HepG2 (cell line): Measurements from ENCODE around the gene DNAJB6.

Experiments
- CTCF ChIP-seq: sonication (generic); formaldehyde crosslinking; IDR thresholded peaks from 2 replicates; pipeline ENCODE4 v1.5.0; 2020; ENCODE audit warnings: mild to moderate bottlenecking, missing genetic modification reagents, moderate library complexity
- EHMT2 ChIP-seq: fragments of 200-600 bp; sonication (generic); IDR thresholded peaks from 2 replicates; pipeline ENCODE4 v1.7.0; 2017; ENCODE audit warnings: antibody characterized with exemption, low read depth, low read length, borderline replicate concordance
- FOXM1 ChIP-seq: sonication (generic); formaldehyde crosslinking; IDR thresholded peaks from 2 replicates; pipeline ENCODE4 v1.5.0; 2020; ENCODE audit warnings: missing genetic modification reagents
- SPEN ChIP-seq: sonication (generic); formaldehyde crosslinking; IDR thresholded peaks from 2 replicates; pipeline ENCODE4 v1.5.1; 2020; ENCODE audit warnings: low read depth, mild to moderate bottlenecking, missing genetic modification reagents
- ZNF337 ChIP-seq: sonication (generic); formaldehyde crosslinking; IDR thresholded peaks from 2 replicates; pipeline ENCODE4 v1.5.1; 2020; ENCODE audit warnings: missing genetic modification reagents, low read depth, mild to moderate bottlenecking, borderline replicate concordance
- ZNF567 ChIP-seq: sonication (generic); formaldehyde crosslinking; IDR thresholded peaks from 2 replicates; pipeline ENCODE4 v1.8.1; 2023; ENCODE audit warnings: mild to moderate bottlenecking, missing genetic modification reagents, borderline replicate concordance

GRCh38 chr7:157432957-157433576 lies 96.3 kb downstream of the DNAJB6 start:
- TF ChIP-seq EHMT2 (no peak), FOXM1 (CRISPR knock-in tag) (no peak), SPEN (CRISPR knock-in tag) (no peak), ZNF567 (no peak), CTCF (CRISPR knock-in tag) (peak; percentile 81), ZNF337 (no peak)
